SJSA1 (cell line): Measurements from ENCODE around the gene NCBP3. TPM values are rescaled to one million over a fixed set of nuclear protein-coding genes. Genes with fewer than 3 reads are reported as not detected.
"Not testable (repeated sequence)": the region's sequence is repeated elsewhere in the genome, so short reads cannot be mapped to it uniquely, and the experiment has no call there.

Source experiments
- DNase-seq, 2 experiments: peaks; one replicate each; pipeline ENCODE4 v3.0.0-alpha.2; 2015 to 2020; ENCODE audit warnings: low spot score in 2 of 2, low read depth in 1 of 2
- H3K27ac ChIP-seq: fragments of 250-450 bp; sonication (Bioruptor Pico); 2 replicates; pipeline ENCODE4 v1.5.1; 2020; ENCODE audit warnings: mild to moderate bottlenecking, moderate library complexity
- H3K27me3 ChIP-seq: fragments of 250-450 bp; sonication (Bioruptor Pico); replicated peaks from 2 replicates; pipeline ENCODE4 v1.5.1; 2020; ENCODE audit warnings: mild to moderate bottlenecking, moderate library complexity
- H3K36me3 ChIP-seq: fragments of 250-450 bp; sonication (Bioruptor Pico); 2 replicates; pipeline ENCODE4 v1.5.1; 2020; ENCODE audit warnings: mild to moderate bottlenecking
- H3K4me1 ChIP-seq: fragments of 250-450 bp; sonication (Bioruptor Pico); replicated peaks from 2 replicates; pipeline ENCODE4 v1.6.1; 2021; ENCODE audit warnings: mild to moderate bottlenecking
- H3K4me3 ChIP-seq: fragments of 250-450 bp; sonication (Bioruptor Pico); 2 replicates; pipeline ENCODE4 v1.5.1; 2020; ENCODE audit warnings: mild to moderate bottlenecking
- H3K9me3 ChIP-seq: fragments of 250-450 bp; sonication (Bioruptor Pico); replicated peaks from 2 replicates; pipeline ENCODE4 v1.5.1; 2020; ENCODE audit warnings: mild to moderate bottlenecking
- total RNA-seq: library from RNA; depleted of rRNA; stranded (reverse); fragments of >200 nt; shearing (Covaris generic); gene quantifications from 2 replicates; pipeline ENCODE4 v1.2.3, GENCODE V29; 2014

Gene NCBP3
- total RNA-seq, 1 experiment from 2014 or later = 16.8 TPM

DNA sequence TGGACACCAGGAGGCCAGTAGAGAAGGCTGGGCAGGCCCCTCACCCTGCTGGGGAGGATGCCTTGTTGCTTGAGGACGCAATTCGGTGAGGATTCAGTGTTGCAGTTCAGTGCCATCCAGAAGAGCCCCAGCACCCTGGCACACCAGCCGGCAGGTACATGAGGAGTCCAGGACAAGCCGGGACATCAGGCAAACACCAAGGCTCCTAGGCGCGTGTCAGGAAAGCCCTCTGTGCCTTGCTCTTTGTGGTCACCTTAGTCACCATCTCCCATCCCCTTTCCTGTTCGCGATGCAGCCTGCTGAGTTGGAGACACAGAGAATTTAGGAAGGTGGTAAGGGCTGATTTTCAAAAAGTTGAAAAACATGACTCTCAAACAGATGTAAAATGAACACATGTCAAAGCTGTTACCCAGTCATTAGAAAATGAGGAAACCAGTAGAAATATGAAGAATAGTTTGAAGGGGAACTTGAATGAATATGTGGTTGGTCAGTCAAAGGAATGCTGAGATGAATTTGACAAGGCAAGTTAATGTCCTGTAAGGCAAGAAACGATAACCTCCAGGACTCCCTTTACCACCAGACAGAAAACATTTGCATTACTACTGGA is 2.3 kb upstream of the NCBP3 start:
- no peak for DNase-seq

GRCh38 chr17:3847165-3847670 is 1.2 kb upstream of the NCBP3 start:
- Histone ChIP-seq H3K27ac (no peak overlapping the region), H3K9me3 (no peaks in the 10 kb centered on the region), H3K4me1 (no peaks in the 10 kb centered on the region), H3K27me3 (no peaks in the 10 kb centered on the region), H3K36me3 (peaks cover 29% of the 10 kb centered on the region), H3K4me3 (no peak overlapping the region)
- DNase-seq = no peak

More for the DNA sequence above, 2.3 kb upstream of the NCBP3 start:
- Histone ChIP-seq H3K27me3 (no peaks in the 10 kb centered on the region), H3K9me3 (no peaks in the 10 kb centered on the region), H3K4me1 (no peaks in the 10 kb centered on the region), H3K27ac (no peak overlapping the region), H3K4me3 (no peak overlapping the region), H3K36me3 (peaks cover 17% of the 10 kb centered on the region)

DNA sequence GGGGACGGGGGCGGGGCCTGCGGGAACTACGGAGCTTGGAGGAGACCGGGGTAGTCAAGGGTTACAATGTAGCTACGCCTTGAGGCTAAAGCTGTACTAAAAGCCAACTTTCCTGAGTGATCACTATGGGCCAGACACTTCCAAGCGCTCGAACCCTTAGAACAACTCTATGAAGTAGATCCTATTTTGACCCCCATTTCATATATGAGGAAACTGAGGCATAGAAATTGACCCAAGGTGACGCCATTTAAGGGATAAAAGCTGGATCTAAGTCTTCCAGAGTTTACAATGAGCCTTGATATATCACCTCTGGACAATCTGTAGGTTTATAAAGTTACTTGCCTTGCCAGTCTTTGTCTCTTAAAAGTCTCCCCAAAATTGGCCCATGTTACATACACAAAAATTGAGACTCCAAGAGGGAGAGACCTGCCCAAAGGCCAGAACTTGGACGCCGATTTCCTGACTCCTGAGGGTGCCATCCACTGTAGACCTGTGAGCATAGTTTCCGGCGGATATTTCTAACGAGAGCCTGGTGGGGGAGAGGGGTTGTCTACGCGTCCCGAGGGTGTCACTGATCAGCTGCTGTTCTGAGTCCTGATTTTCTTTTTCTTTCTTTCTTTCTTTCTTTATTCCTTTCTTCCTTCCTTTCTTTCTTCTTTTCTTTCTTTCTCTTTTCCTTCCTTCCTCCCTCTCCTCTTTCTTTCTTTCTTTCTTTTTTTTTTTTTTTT is 555 bp upstream of the NCBP3 start:
- no peaks in the 10 kb centered on the region for H3K4me1 ChIP-seq
- DNase-seq = no peak
- H3K9me3 ChIP-seq = no peaks in the 10 kb centered on the region
- no peaks in the 10 kb centered on the region for H3K27me3 ChIP-seq
- peaks cover 34% of the 10 kb centered on the region for H3K36me3 ChIP-seq
- H3K4me3 ChIP-seq = peak overlapping the region; percentile 85
- H3K27ac ChIP-seq = no peak overlapping the region

- Histone ChIP-seq H3K36me3 (peaks cover 45% of the 10 kb centered on the region), H3K27ac (no peak overlapping the region; the same call in 1 of the 2 replicates), H3K9me3 (no peaks in the 10 kb centered on the region), H3K4me1 (no peaks in the 10 kb centered on the region), H3K4me3 (peak overlapping the region; percentile 85), H3K27me3 (no peaks in the 10 kb centered on the region)
- DNase-seq = peak in 1 of 2 experiments; percentile 16
These were observed 790 bp downstream of the NCBP3 start for GRCh38 chr17:3845291-3845620.

GRCh38 chr17:3844556-3844955 is 1.5 kb downstream of the NCBP3 start:
- H3K4me1 ChIP-seq, H3K27ac ChIP-seq, H3K4me3 ChIP-seq, DNase-seq, H3K27me3 ChIP-seq, H3K9me3 ChIP-seq: not testable (repeated sequence)
- H3K36me3 ChIP-seq = peaks cover 52% of the 10 kb centered on the region

DNA sequence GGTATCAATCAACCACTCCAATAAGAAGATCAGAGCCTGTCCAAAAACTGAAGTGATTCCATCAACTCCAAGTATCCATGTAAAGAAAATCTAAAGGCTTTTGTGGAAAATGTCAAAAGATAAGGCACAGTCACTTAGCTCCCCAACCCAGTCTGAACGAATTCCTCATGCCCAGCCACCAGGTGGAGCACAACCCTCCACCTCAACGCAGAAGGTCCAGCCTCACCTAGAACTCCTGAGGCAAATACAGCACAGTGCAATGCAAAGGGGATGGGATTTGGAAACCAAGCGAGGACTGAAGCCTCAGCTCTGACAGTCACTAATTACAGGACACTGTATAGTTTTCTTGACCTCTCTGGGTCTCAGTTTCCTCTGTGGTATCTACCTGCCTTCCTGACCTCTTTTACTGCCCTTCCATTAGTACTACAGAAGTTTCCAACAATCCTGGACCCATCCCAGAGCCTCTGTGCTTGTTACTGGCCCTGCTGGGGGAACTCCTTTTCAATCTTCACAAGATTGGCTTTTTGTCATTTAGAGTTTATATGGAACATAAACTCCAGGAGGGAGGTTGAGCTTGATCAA is 2.0 kb downstream of the NCBP3 start:
- Histone ChIP-seq H3K27me3 (no peaks in the 10 kb centered on the region), H3K27ac (no peak overlapping the region), H3K4me1 (no peaks in the 10 kb centered on the region), H3K9me3 (no peaks in the 10 kb centered on the region), H3K36me3 (peaks cover 57% of the 10 kb centered on the region), H3K4me3 (no peak overlapping the region)
- DNase-seq = no peak

DNA sequence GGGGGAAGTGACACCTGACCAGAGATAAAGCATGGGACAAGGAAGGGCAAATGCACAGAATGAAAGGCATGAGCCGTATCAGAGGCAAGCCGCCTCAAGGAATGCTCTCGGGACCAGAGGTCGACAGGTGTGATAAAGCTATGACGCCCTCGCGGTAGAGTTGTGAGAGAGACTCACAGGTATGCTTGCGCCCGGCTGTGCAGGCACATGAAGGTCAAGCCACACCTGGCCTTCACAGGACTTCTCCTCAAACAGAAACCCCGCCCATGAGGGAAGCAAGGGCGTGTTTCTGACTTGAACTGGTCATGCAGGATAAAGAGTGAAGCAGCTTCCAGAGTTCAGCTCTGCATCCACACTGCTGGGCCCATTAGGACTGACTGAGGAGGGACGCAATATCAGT is 7.8 kb downstream of the NCBP3 start:
- Histone ChIP-seq H3K36me3 (peaks cover 83% of the 10 kb centered on the region), H3K27me3 (no peaks in the 10 kb centered on the region), H3K27ac (no peak overlapping the region), H3K4me1 (no peaks in the 10 kb centered on the region), H3K4me3 (no peak overlapping the region), H3K9me3 (no peaks in the 10 kb centered on the region)
- DNase-seq = no peak

GRCh38 chr17:3836551-3836950 is 9.5 kb downstream of the NCBP3 start:
- Histone ChIP-seq H3K4me1 (no peaks in the 10 kb centered on the region), H3K9me3 (no peaks in the 10 kb centered on the region), H3K4me3 (no peak overlapping the region), H3K27me3 (no peaks in the 10 kb centered on the region), H3K36me3 (peaks cover 74% of the 10 kb centered on the region), H3K27ac (no peak overlapping the region)
- DNase-seq = no peak

DNA sequence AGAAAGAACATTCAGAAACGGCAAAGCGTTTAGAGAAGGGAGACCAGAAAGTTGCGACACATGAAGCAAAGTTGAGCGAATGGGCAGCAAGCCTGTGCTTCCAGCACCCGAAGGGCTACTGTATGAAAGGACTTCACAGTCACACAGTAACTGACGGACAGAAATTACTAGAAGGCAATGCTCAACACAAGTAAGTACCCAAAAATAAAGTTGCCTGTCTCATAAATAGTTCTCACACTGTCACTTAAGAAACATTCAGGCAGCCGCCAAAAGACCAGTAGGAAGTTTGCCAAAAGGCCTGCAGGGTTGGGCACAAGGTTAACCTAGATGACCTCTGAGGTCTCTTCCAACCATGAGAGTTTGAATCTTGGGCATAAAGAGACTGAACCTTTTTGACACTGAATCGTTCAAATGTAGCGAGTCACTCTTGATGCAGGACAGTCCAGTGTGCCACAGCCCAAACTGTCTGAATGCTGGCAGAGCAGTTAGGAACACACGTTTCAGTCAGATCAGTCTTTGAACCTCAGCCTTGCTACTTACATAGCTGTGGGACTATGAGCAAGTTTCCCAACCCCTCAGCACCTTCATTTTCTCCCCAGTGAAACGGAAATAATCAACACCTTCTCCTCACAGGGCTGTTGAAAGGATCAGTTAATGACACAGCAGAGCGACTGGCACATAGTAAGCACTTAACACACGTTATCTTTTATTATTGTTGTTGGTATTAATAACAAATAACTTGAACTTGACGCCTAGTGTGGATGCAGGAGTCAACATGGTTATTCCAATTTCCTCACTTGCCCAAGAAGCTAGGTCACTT is 10.4 kb downstream of the NCBP3 start:
- DNase-seq = no peak
- H3K4me1 ChIP-seq = no peaks in the 10 kb centered on the region
- H3K9me3 ChIP-seq = no peaks in the 10 kb centered on the region
- H3K4me3 ChIP-seq = no peak overlapping the region
- peaks cover 67% of the 10 kb centered on the region for H3K36me3 ChIP-seq
- H3K27me3 ChIP-seq = no peaks in the 10 kb centered on the region
- no peak overlapping the region for H3K27ac ChIP-seq

- Histone ChIP-seq H3K4me1 (no peaks in the 10 kb centered on the region), H3K4me3 (no peak overlapping the region), H3K27me3 (no peaks in the 10 kb centered on the region), H3K36me3 (peaks cover 65% of the 10 kb centered on the region), H3K27ac (no peak overlapping the region), H3K9me3 (no peaks in the 10 kb centered on the region)
- no peak for DNase-seq
These were observed 11.2 kb downstream of the NCBP3 start for GRCh38 chr17:3834811-3835210.

DNA sequence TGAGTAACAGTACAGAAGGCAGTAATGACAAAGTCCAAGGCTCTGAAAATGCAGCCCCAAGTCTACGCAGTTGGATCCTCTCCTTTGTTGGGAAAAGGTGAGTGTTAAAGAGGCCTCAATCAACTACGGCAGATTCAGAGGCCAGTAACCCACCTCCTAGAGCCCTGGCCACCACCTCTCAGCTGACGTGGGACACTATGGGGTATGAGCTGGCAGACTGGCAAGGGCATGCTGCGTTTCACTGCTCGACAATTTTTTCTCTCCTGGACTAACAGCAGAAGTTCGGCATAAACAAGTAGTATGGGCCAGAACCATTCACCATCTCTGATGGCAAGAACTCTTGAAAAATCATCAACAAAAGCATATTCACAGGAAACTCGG is 17.2 kb downstream of the NCBP3 start:
- H3K27me3 ChIP-seq = no peaks in the 10 kb centered on the region

DNA sequence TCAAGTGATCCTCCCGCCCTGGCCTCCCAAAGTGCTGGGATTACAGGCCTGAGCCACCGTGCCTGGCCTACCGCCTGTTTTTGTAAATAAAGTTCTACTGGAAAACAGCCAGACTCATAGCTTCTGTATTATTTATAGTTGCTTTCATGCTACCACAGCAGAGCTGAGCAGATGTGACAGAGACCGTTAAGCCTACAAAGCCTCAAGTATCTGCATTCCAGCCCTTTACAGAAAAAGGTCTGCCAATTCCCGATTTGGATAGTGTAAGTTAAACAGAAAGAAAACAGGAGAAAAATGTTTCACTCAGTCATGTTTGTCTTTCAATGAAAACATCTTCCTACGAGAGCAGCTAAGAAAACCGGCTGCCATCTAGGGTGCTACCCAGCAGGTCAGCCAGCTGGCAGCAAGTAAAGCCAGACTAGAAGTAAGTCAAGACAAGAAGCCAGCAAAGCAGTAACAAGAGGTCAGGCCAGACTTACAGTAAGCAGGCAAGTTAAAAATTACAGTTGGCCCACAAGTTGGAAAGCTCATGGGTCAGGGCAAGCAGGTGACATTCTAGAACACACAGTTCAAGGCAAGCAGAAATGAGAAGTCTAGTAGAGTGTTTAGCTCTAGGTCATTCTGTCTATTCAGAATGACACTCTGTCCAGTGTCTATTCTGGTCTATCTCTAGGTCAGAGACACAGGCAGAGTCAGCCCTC is 17.7 kb downstream of the NCBP3 start:
- DNase-seq = peak in 1 of 2 experiments; percentile 21
- Histone ChIP-seq H3K4me3 (no peak overlapping the region), H3K9me3 (no peaks in the 10 kb centered on the region), H3K27me3 (no peaks in the 10 kb centered on the region), H3K36me3 (peaks cover 73% of the 10 kb centered on the region), H3K4me1 (peaks cover 6% of the 10 kb centered on the region), H3K27ac (no peak overlapping the region)

More for the DNA sequence above, 17.2 kb downstream of the NCBP3 start:
- peaks cover 6% of the 10 kb centered on the region for H3K4me1 ChIP-seq
- no peaks in the 10 kb centered on the region for H3K9me3 ChIP-seq
- no peak for DNase-seq
- no peak overlapping the region for H3K4me3 ChIP-seq
- H3K27ac ChIP-seq = no peak overlapping the region
- peaks cover 75% of the 10 kb centered on the region for H3K36me3 ChIP-seq

DNA sequence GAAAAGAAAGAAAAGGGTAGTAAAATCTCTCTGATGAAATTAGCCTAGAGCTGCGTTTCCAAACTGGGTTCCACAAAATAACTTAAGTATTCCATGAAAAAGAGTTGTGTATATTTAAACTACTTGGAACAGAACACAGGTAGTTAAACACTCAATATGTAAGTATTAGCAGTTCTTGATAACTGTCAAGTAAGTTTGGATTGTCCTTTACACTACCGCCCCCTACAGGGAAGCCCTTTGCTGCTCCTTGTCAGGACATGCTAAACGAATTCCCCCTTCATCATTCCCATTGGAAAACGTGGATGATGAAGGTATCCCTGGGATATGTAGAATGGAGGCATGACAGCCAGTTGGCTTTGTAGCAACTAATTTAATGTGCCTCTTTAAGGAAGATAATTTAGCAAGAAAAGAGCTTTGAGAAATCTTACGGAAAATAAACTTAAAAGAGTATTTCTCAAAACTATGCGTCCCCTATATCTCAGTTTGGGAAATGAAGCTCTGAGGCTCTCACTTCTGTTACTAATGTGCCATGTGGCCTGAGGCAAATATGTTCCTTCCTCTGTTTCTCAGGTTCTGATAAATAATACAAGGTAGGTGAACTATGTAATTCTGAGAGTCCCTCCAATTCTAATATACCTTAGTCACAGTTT is 18.8 kb downstream of the NCBP3 start:
- DNase-seq = no peak
- Histone ChIP-seq H3K27me3 (no peaks in the 10 kb centered on the region), H3K36me3 (peaks cover 76% of the 10 kb centered on the region), H3K27ac (no peak overlapping the region), H3K4me1 (peaks cover 6% of the 10 kb centered on the region), H3K9me3 (no peaks in the 10 kb centered on the region), H3K4me3 (no peak overlapping the region)
